GM12878 (cell line): Measurements from ENCODE around the gene ABCC4. TPM values are rescaled to one million over a fixed set of nuclear protein-coding genes. Genes with fewer than 3 reads are reported as not detected.

Experiments used
- BCL11A ChIP-seq: IDR thresholded peaks from 2 replicates; pipeline ENCODE4 v1.6.1; 2011; ENCODE audit warnings: low read depth, low read length
- CBX5 ChIP-seq: sonication (generic); IDR thresholded peaks from 2 replicates; pipeline ENCODE4 v1.6.1; 2016; ENCODE audit warnings: low read depth, moderate library complexity, mild to moderate bottlenecking, inconsistent platforms
- IKZF2 ChIP-seq, 2 experiments: fragments of 450-650 bp; IDR thresholded peaks; 2 replicates each; pipeline ENCODE4 v1.6.1; 2017; ENCODE audit warnings: mild to moderate bottlenecking in 2 of 2, moderate library complexity in 2 of 2
- KLF5 ChIP-seq: fragments of 450-650 bp; IDR thresholded peaks from 2 replicates; pipeline ENCODE4 v1.6.1; 2014; ENCODE audit warnings: mild to moderate bottlenecking; ENCODE audit not compliant: partially characterized antibody
- MTA3 ChIP-seq: IDR thresholded peaks from 2 replicates; pipeline ENCODE4 v1.6.1; 2012; ENCODE audit warnings: low read length, inconsistent platforms, borderline replicate concordance
- NFYB ChIP-seq: IDR thresholded peaks from 2 replicates; pipeline ENCODE4 v1.6.1; 2011; ENCODE audit warnings: low read depth, mild to moderate bottlenecking, low read length, improper control_type of control experiment, moderate library complexity; ENCODE audit not compliant: insufficient read depth
- NR2F1 ChIP-seq: fragments of 450-650 bp; conservative IDR thresholded peaks from 2 replicates; pipeline ENCODE4 v1.6.1; 2017; ENCODE audit warnings: mild to moderate bottlenecking
- PAX8 ChIP-seq: fragments of 450-650 bp; IDR thresholded peaks from 2 replicates; pipeline ENCODE4 v1.6.1; 2017; ENCODE audit warnings: mild to moderate bottlenecking, moderate library complexity
- POLR2AphosphoS5 ChIP-seq: IDR thresholded peaks from 2 replicates; pipeline ENCODE4 v1.6.1; 2011; ENCODE audit warnings: mild to moderate bottlenecking, low read length, inconsistent platforms
- RELA ChIP-seq: fragments of 450-650 bp; IDR thresholded peaks from 2 replicates; pipeline ENCODE4 v1.8.0; 2014; ENCODE audit warnings: borderline replicate concordance; ENCODE audit not compliant: partially characterized antibody
- SUZ12 ChIP-seq: fragments of 200-600 bp; sonication (generic); IDR thresholded peaks from one replicate; pipeline ENCODE4 v1.6.1; 2018; ENCODE audit warnings: antibody characterized with exemption, mild to moderate bottlenecking; ENCODE audit not compliant: unreplicated experiment
- TARDBP ChIP-seq: IDR thresholded peaks from 2 replicates; pipeline ENCODE4 v1.6.1; 2016; ENCODE audit warnings: borderline replicate concordance
- YBX1 ChIP-seq: fragments of 450-650 bp; IDR thresholded peaks from 2 replicates; pipeline ENCODE4 v1.6.1; 2016; ENCODE audit warnings: antibody characterized with exemption
- ZNF274 ChIP-seq: IDR thresholded peaks from one replicate; pipeline ENCODE4 v1.8.0; 2011; ENCODE audit not compliant: insufficient read length, insufficient read depth
- polyA plus RNA-seq, 11 experiments: library from polyadenylated mRNA; depleted of rRNA in 4 of 11; unstranded in 6 of 11; stranded (reverse) in 5 of 11; fragments of >200 nt; fragmentation: Nextera tagmentation in 4 of 11; fragmentation: Illumina TruSeq in 1 of 11; extraction: Ambion mirVana in 4 of 11; extraction: Trizol in 1 of 11; gene quantifications; 1 replicate in 1 of 11; 2 replicates in 10 of 11; pipeline versions ENCODE4 v1.2.1 to v1.2.3, GENCODE V29; 2011 to 2016; ENCODE audit warnings: inconsistent platforms in 2 of 11, missing spikeins in 2 of 11, low read depth in 1 of 11
- total RNA-seq, 4 experiments: library from RNA; depleted of rRNA in 3 of 4; stranded (reverse); fragments of >200 nt in 3 of 4; fragmentation: Illumina TruSeq in 1 of 4; extraction: Trizol in 1 of 4; gene quantifications; 2 replicates each; pipeline versions ENCODE4 v1.2.1 to v1.2.3, GENCODE V29; 2013 to 2021
- TF ChIP-seq, protein P1 (sequence below): IDR thresholded peaks from 2 replicates; pipeline ENCODE4 v1.6.1; 2012; ENCODE audit warnings: mild to moderate bottlenecking, low read depth, low read length
- TF ChIP-seq, protein P2 (sequence below): fragments of 450-650 bp; IDR thresholded peaks from 2 replicates; pipeline ENCODE4 v1.6.1; 2014; ENCODE audit warnings: mild to moderate bottlenecking
- TF ChIP-seq, protein P3 (sequence below): fragments of 450-650 bp; formaldehyde crosslinking; IDR thresholded peaks from 2 replicates; pipeline ENCODE4 v1.5.0; 2022; ENCODE audit warnings: mild to moderate bottlenecking, missing genetic modification characterization
- TF ChIP-seq, protein P4 (sequence below): IDR thresholded peaks from 2 replicates; pipeline ENCODE4 v1.6.1; 2012; ENCODE audit warnings: low read length, inconsistent platforms

Gene ABCC4
- total and polyA plus RNA-seq, 10 of the 15 experiments (the other 5 are each of a cell fraction or from before 2014, with no cell fraction given): 7.2 to 44.4 (median 24.1) TPM

DNA sequence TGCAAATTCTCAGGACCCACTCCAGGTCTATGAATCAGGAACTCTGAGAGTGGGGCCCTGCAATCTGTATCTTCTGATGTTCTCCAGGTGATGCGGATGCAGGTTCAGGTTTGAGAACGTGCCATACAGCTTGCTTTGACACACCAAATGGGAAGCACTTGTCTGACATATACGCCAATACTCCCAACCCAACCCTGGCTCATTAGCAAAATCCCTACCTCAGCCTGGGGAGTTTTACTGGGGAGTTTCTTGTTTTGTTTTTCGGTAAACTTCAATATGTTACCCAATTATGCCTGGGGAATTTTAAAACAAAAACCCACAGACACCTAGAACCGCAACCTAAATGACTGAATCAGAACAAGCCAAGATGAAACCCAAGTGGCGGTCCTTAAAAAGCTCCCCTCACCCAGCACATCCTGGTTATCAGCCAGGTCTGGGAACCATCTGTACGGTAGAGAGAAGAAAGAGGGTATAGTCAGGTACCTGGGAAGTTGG lies 41.2 kb downstream of the ABCC4 start (continued):
- TF ChIP-seq, protein P1, sequence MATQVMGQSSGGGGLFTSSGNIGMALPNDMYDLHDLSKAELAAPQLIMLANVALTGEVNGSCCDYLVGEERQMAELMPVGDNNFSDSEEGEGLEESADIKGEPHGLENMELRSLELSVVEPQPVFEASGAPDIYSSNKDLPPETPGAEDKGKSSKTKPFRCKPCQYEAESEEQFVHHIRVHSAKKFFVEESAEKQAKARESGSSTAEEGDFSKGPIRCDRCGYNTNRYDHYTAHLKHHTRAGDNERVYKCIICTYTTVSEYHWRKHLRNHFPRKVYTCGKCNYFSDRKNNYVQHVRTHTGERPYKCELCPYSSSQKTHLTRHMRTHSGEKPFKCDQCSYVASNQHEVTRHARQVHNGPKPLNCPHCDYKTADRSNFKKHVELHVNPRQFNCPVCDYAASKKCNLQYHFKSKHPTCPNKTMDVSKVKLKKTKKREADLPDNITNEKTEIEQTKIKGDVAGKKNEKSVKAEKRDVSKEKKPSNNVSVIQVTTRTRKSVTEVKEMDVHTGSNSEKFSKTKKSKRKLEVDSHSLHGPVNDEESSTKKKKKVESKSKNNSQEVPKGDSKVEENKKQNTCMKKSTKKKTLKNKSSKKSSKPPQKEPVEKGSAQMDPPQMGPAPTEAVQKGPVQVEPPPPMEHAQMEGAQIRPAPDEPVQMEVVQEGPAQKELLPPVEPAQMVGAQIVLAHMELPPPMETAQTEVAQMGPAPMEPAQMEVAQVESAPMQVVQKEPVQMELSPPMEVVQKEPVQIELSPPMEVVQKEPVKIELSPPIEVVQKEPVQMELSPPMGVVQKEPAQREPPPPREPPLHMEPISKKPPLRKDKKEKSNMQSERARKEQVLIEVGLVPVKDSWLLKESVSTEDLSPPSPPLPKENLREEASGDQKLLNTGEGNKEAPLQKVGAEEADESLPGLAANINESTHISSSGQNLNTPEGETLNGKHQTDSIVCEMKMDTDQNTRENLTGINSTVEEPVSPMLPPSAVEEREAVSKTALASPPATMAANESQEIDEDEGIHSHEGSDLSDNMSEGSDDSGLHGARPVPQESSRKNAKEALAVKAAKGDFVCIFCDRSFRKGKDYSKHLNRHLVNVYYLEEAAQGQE: no peak
- TF ChIP-seq CBX5 (peak; percentile 55; the same call in 1 of the 2 replicates), KLF5 (no peak), RELA (peak; percentile 74), ZNF274 (no peak), TARDBP (no peak), MTA3 (peak; percentile 96; the same call in 1 of the 2 replicates), PAX8 (no peak), NFYB (no peak), BCL11A (peak; percentile 91), YBX1 (no peak), POLR2AphosphoS5 (no peak), SUZ12 (no peak), NR2F1 (peak; percentile 63; the same call in 1 of the 2 replicates), IKZF2 (IDR thresholded peaks at IDR 0.05) (peak; percentile 97)
- TF ChIP-seq, protein P2, sequence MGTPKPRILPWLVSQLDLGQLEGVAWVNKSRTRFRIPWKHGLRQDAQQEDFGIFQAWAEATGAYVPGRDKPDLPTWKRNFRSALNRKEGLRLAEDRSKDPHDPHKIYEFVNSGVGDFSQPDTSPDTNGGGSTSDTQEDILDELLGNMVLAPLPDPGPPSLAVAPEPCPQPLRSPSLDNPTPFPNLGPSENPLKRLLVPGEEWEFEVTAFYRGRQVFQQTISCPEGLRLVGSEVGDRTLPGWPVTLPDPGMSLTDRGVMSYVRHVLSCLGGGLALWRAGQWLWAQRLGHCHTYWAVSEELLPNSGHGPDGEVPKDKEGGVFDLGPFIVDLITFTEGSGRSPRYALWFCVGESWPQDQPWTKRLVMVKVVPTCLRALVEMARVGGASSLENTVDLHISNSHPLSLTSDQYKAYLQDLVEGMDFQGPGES: no peak
- TF ChIP-seq, protein P3, sequence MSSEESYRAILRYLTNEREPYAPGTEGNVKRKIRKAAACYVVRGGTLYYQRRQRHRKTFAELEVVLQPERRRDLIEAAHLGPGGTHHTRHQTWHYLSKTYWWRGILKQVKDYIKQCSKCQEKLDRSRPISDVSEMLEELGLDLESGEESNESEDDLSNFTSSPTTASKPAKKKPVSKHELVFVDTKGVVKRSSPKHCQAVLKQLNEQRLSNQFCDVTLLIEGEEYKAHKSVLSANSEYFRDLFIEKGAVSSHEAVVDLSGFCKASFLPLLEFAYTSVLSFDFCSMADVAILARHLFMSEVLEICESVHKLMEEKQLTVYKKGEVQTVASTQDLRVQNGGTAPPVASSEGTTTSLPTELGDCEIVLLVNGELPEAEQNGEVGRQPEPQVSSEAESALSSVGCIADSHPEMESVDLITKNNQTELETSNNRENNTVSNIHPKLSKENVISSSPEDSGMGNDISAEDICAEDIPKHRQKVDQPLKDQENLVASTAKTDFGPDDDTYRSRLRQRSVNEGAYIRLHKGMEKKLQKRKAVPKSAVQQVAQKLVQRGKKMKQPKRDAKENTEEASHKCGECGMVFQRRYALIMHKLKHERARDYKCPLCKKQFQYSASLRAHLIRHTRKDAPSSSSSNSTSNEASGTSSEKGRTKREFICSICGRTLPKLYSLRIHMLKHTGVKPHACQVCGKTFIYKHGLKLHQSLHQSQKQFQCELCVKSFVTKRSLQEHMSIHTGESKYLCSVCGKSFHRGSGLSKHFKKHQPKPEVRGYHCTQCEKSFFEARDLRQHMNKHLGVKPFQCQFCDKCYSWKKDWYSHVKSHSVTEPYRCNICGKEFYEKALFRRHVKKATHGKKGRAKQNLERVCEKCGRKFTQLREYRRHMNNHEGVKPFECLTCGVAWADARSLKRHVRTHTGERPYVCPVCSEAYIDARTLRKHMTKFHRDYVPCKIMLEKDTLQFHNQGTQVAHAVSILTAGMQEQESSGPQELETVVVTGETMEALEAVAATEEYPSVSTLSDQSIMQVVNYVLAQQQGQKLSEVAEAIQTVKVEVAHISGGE: no peak
- TF ChIP-seq, protein P4, sequence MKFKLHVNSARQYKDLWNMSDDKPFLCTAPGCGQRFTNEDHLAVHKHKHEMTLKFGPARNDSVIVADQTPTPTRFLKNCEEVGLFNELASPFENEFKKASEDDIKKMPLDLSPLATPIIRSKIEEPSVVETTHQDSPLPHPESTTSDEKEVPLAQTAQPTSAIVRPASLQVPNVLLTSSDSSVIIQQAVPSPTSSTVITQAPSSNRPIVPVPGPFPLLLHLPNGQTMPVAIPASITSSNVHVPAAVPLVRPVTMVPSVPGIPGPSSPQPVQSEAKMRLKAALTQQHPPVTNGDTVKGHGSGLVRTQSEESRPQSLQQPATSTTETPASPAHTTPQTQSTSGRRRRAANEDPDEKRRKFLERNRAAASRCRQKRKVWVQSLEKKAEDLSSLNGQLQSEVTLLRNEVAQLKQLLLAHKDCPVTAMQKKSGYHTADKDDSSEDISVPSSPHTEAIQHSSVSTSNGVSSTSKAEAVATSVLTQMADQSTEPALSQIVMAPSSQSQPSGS: peak; percentile 92
